ENCODE data around the gene EBI3.
"Not testable (repeated sequence)": the region's sequence is repeated elsewhere in the genome, so short reads cannot be mapped to it uniquely, and the experiment has no call there.

The EBI3 gene

GRCh38 chr19:4220188-4220587 is 9.1 kb upstream of the EBI3 start:
- ATAC-seq (ENCODE audit: low read depth), result no peak
- TF ChIP-seq, protein P1, sequence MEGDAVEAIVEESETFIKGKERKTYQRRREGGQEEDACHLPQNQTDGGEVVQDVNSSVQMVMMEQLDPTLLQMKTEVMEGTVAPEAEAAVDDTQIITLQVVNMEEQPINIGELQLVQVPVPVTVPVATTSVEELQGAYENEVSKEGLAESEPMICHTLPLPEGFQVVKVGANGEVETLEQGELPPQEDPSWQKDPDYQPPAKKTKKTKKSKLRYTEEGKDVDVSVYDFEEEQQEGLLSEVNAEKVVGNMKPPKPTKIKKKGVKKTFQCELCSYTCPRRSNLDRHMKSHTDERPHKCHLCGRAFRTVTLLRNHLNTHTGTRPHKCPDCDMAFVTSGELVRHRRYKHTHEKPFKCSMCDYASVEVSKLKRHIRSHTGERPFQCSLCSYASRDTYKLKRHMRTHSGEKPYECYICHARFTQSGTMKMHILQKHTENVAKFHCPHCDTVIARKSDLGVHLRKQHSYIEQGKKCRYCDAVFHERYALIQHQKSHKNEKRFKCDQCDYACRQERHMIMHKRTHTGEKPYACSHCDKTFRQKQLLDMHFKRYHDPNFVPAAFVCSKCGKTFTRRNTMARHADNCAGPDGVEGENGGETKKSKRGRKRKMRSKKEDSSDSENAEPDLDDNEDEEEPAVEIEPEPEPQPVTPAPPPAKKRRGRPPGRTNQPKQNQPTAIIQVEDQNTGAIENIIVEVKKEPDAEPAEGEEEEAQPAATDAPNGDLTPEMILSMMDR (IDR thresholded peaks at IDR 0.05; ENCODE audit: poor library complexity, severe bottlenecking), result no peak
- H3K4me1 ChIP-seq (ENCODE audit: insufficient read depth, poor library complexity, severe bottlenecking), result no peaks in the 10 kb centered on the region
- no peak overlapping the region for H3K4me3 ChIP-seq (ENCODE audit: severe bottlenecking)
- no peak overlapping the region for H3K27ac ChIP-seq (ENCODE audit: poor library complexity, severe bottlenecking)
- no peak for DNase-seq (ENCODE audit: low spot score)
- no peaks in the 10 kb centered on the region for H3K36me3 ChIP-seq (ENCODE audit: low read depth)
- no peaks in the 10 kb centered on the region for H3K27me3 ChIP-seq (ENCODE audit: insufficient read depth, poor library complexity, severe bottlenecking)
- H3K9me3 ChIP-seq (ENCODE audit: severe bottlenecking), result no peaks in the 10 kb centered on the region

- Histone ChIP-seq H3K27me3 (ENCODE audit: insufficient read depth, poor library complexity, severe bottlenecking) (no peaks in the 10 kb centered on the region), H3K9me3 (ENCODE audit: severe bottlenecking) (no peaks in the 10 kb centered on the region), H3K4me3 (ENCODE audit: severe bottlenecking) (no peak overlapping the region), H3K36me3 (ENCODE audit: low read depth) (no peaks in the 10 kb centered on the region), H3K27ac (ENCODE audit: poor library complexity, severe bottlenecking) (no peak overlapping the region), H3K4me1 (ENCODE audit: insufficient read depth, poor library complexity, severe bottlenecking) (no peaks in the 10 kb centered on the region)
- TF ChIP-seq, protein P1 (IDR thresholded peaks at IDR 0.05; ENCODE audit: poor library complexity, severe bottlenecking), result no peak
- ATAC-seq (ENCODE audit: low read depth), result no peak
- DNase-seq (ENCODE audit: low spot score), result no peak
Observed at GRCh38 chr19:4224470-4224869, 4.9 kb upstream of the EBI3 start.

DNA sequence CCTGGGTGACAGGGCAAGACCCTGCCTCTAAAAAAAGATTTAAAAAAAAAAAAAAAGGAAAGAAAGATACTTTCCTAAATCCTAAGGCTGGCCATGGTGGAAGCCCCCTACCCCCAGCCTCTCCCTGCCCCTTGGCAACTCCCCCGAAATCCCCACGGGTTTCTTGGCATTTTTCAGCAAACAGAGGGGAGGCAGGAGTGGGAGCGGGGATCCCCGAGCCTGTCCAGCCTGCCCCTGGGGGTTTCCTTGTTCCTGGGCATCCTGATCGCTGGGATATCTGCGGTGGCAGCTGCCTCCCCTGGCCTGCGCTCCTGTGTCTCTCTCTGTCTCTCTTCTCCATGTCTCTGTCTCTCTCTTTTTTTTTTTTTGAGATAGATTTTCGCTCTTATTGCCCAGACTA is 3.4 kb upstream of the EBI3 start:
- TF ChIP-seq, protein P1 (IDR thresholded peaks at IDR 0.05; ENCODE audit: poor library complexity, severe bottlenecking), result no peak
- Histone ChIP-seq H3K27me3 (ENCODE audit: insufficient read depth, poor library complexity, severe bottlenecking) (no peaks in the 10 kb centered on the region), H3K9me3 (ENCODE audit: severe bottlenecking) (no peaks in the 10 kb centered on the region), H3K27ac (ENCODE audit: poor library complexity, severe bottlenecking) (no peak overlapping the region), H3K4me1 (ENCODE audit: insufficient read depth, poor library complexity, severe bottlenecking) (no peaks in the 10 kb centered on the region), H3K4me3 (ENCODE audit: severe bottlenecking) (no peak overlapping the region), H3K36me3 (ENCODE audit: low read depth) (no peaks in the 10 kb centered on the region)
- ATAC-seq (ENCODE audit: low read depth), result no peak
- DNase-seq (ENCODE audit: low spot score), result no peak

- H3K9me3 ChIP-seq (ENCODE audit: severe bottlenecking), result no peaks in the 10 kb centered on the region
- TF ChIP-seq, protein P1 (IDR thresholded peaks at IDR 0.05; ENCODE audit: poor library complexity, severe bottlenecking), result no peak
- ATAC-seq (ENCODE audit: low read depth), result no peak
- no peaks in the 10 kb centered on the region for H3K4me1 ChIP-seq (ENCODE audit: insufficient read depth, poor library complexity, severe bottlenecking)
- DNase-seq (ENCODE audit: low spot score), result no peak
- H3K27me3 ChIP-seq (ENCODE audit: insufficient read depth, poor library complexity, severe bottlenecking), result no peaks in the 10 kb centered on the region
- no peak overlapping the region for H3K4me3 ChIP-seq (ENCODE audit: severe bottlenecking)
- H3K36me3 ChIP-seq (ENCODE audit: low read depth), result no peaks in the 10 kb centered on the region
- H3K27ac ChIP-seq (ENCODE audit: poor library complexity, severe bottlenecking), result no peak overlapping the region
Observed at GRCh38 chr19:4227771-4228170, 1.6 kb upstream of the EBI3 start.

GRCh38 chr19:4228765-4229178 is 551 bp upstream of the EBI3 start:
- no peak overlapping the region for H3K4me3 ChIP-seq (ENCODE audit: severe bottlenecking)
- H3K9me3 ChIP-seq (ENCODE audit: severe bottlenecking), result no peaks in the 10 kb centered on the region

DNA sequence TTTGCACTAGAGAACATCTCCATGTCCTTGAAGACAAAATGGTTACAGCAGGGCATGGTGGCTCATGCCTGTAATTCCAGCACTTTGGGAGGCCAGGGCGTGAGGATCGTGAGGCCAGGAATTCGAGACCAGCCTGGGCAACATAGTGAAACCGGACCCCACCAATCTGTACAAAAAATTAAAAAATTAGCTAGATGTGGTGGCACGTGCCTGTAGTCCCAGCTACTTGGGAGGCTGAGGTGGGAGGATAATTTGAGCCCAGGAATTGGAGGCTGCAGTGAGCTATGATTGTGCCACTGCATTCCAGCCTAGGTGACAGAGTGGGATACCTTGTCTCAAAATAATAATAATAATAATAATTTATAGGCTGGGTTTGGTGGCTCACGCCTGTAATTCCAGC is 914 bp downstream of the EBI3 start:
- ATAC-seq (ENCODE audit: low read depth); H3K27me3 ChIP-seq (ENCODE audit: insufficient read depth, poor library complexity, severe bottlenecking); DNase-seq (ENCODE audit: low spot score): not testable (repeated sequence)

More at GRCh38 chr19:4228765-4229178, 551 bp upstream of the EBI3 start:
- H3K4me1 ChIP-seq (ENCODE audit: insufficient read depth, poor library complexity, severe bottlenecking), result no peaks in the 10 kb centered on the region
- TF ChIP-seq, protein P1 (IDR thresholded peaks at IDR 0.05; ENCODE audit: poor library complexity, severe bottlenecking), result no peak
- ATAC-seq (ENCODE audit: low read depth), result no peak
- no peaks in the 10 kb centered on the region for H3K36me3 ChIP-seq (ENCODE audit: low read depth)
- DNase-seq (ENCODE audit: low spot score), result no peak
- no peaks in the 10 kb centered on the region for H3K27me3 ChIP-seq (ENCODE audit: insufficient read depth, poor library complexity, severe bottlenecking)
- H3K27ac ChIP-seq (ENCODE audit: poor library complexity, severe bottlenecking), result no peak overlapping the region

GRCh38 chr19:4231521-4231920 is 2.2 kb downstream of the EBI3 start:
- DNase-seq (ENCODE audit: low spot score); H3K36me3 ChIP-seq (ENCODE audit: low read depth); H3K27ac ChIP-seq (ENCODE audit: poor library complexity, severe bottlenecking); H3K9me3 ChIP-seq (ENCODE audit: severe bottlenecking); ATAC-seq (ENCODE audit: low read depth); H3K4me3 ChIP-seq (ENCODE audit: severe bottlenecking); H3K4me1 ChIP-seq (ENCODE audit: insufficient read depth, poor library complexity, severe bottlenecking); H3K27me3 ChIP-seq (ENCODE audit: insufficient read depth, poor library complexity, severe bottlenecking): not testable (repeated sequence)

More for the DNA sequence above, 914 bp downstream of the EBI3 start:
- H3K4me3 ChIP-seq (ENCODE audit: severe bottlenecking); H3K27ac ChIP-seq (ENCODE audit: poor library complexity, severe bottlenecking); H3K4me1 ChIP-seq (ENCODE audit: insufficient read depth, poor library complexity, severe bottlenecking); H3K36me3 ChIP-seq (ENCODE audit: low read depth); H3K9me3 ChIP-seq (ENCODE audit: severe bottlenecking): not testable (repeated sequence)

Measured in RWPE2 (cell line).